ENCODE data around the gene FGF14.

FGF14 gene

GRCh38 chr13:101869553-101869952 lies 532.3 kb downstream of the FGF14 start:
- no peaks in the 10 kb centered on the region for H3K36me3 Mint-ChIP-seq (ENCODE audit: low read depth)
- no peak for TF ChIP-seq CTCF (IDR thresholded peaks at IDR 0.05; ENCODE audit: unreplicated experiment in 3 of 3)
- no peak overlapping the region for H3K27ac Mint-ChIP-seq
- H3K9me3 Mint-ChIP-seq: no peaks in the 10 kb centered on the region
- no peaks in the 10 kb centered on the region for H3K4me1 Mint-ChIP-seq
- H3K27me3 Mint-ChIP-seq (ENCODE audit: low read depth): no peaks in the 10 kb centered on the region
- no peak overlapping the region for H3K4me3 Mint-ChIP-seq

- no peaks in the 10 kb centered on the region for H3K9me3 Mint-ChIP-seq
- H3K4me1 Mint-ChIP-seq: no peaks in the 10 kb centered on the region
- no peak overlapping the region for H3K4me3 Mint-ChIP-seq
- no peaks in the 10 kb centered on the region for H3K27me3 Mint-ChIP-seq (ENCODE audit: low read depth)
- TF ChIP-seq CTCF (IDR thresholded peaks at IDR 0.05; ENCODE audit: unreplicated experiment in 3 of 3): no peak
- H3K27ac Mint-ChIP-seq: no peak overlapping the region
- H3K36me3 Mint-ChIP-seq (ENCODE audit: low read depth): no peaks in the 10 kb centered on the region
Observed at GRCh38 chr13:101868585-101869469, 533.0 kb downstream of the FGF14 start.

GRCh38 chr13:101866889-101867581 lies 534.8 kb downstream of the FGF14 start:
- H3K9me3 Mint-ChIP-seq: no peaks in the 10 kb centered on the region
- no peaks in the 10 kb centered on the region for H3K36me3 Mint-ChIP-seq (ENCODE audit: low read depth)
- no peaks in the 10 kb centered on the region for H3K27me3 Mint-ChIP-seq (ENCODE audit: low read depth)
- H3K4me3 Mint-ChIP-seq: no peak overlapping the region
- H3K4me1 Mint-ChIP-seq: no peaks in the 10 kb centered on the region
- H3K27ac Mint-ChIP-seq: no peak overlapping the region
- TF ChIP-seq CTCF (IDR thresholded peaks at IDR 0.05; ENCODE audit: unreplicated experiment in 3 of 3): no peak

- no peaks in the 10 kb centered on the region for H3K27me3 Mint-ChIP-seq (ENCODE audit: low read depth)
- no peak for TF ChIP-seq CTCF (IDR thresholded peaks at IDR 0.05; ENCODE audit: unreplicated experiment in 3 of 3)
- H3K4me1 Mint-ChIP-seq: no peaks in the 10 kb centered on the region
- H3K27ac Mint-ChIP-seq: no peak overlapping the region
- H3K4me3 Mint-ChIP-seq: no peak overlapping the region
- H3K9me3 Mint-ChIP-seq: no peaks in the 10 kb centered on the region
- H3K36me3 Mint-ChIP-seq (ENCODE audit: low read depth): no peaks in the 10 kb centered on the region
Observed at GRCh38 chr13:101858860-101859259, 543.0 kb downstream of the FGF14 start.

- H3K27me3 Mint-ChIP-seq (ENCODE audit: low read depth): no peaks in the 10 kb centered on the region
- H3K4me1 Mint-ChIP-seq: no peaks in the 10 kb centered on the region
- no peaks in the 10 kb centered on the region for H3K9me3 Mint-ChIP-seq
- TF ChIP-seq CTCF (IDR thresholded peaks at IDR 0.05; ENCODE audit: unreplicated experiment in 3 of 3): no peak
- H3K27ac Mint-ChIP-seq: no peak overlapping the region
- no peak overlapping the region for H3K4me3 Mint-ChIP-seq
- no peaks in the 10 kb centered on the region for H3K36me3 Mint-ChIP-seq (ENCODE audit: low read depth)
Observed at GRCh38 chr13:101846701-101847100, 555.1 kb downstream of the FGF14 start.

Measured in nephron (organoid).